Psoas muscle (tissue), 8 donors: Measurements from ENCODE around the gene SCN2A. TPM values are rescaled to one million over a fixed set of nuclear protein-coding genes. Genes with fewer than 3 reads are reported as not detected.

Source experiments
- ATAC-seq, 4 donors: fragments of 200-7000 bp; cut with Tn5 transposase; one replicate each; pipeline ENCODE4 v1.9.1; 2020; ENCODE audit warnings: moderate library complexity in 3 of 4, mild to moderate bottlenecking in 2 of 4
- DNase-seq, 2 donors: peaks; one replicate each; pipeline ENCODE4 v3.0.0-alpha.2; 2020
- H3K27ac ChIP-seq: fragments of 200-600 bp; one replicate; pipeline ENCODE4 v1.8.0; 2022
- H3K27me3 ChIP-seq, 3 donors: fragments of 200-600 bp in 1 of 3; one replicate each; pipeline versions ENCODE4 v1.6.1 to v1.8.0; 2013 to 2022; ENCODE audit warnings: low read length in 2 of 3, mild to moderate bottlenecking in 2 of 3, moderate library complexity in 1 of 3; ENCODE audit not compliant: insufficient read depth in 3 of 3
- H3K36me3 ChIP-seq, 2 donors: fragments of 200-600 bp in 1 of 2; one replicate each; pipeline versions ENCODE4 v1.6.1 to v1.8.0; 2013 to 2022; ENCODE audit warnings: low read depth in 1 of 2, mild to moderate bottlenecking in 1 of 2, moderate library complexity in 1 of 2; ENCODE audit not compliant: insufficient read depth in 1 of 2
- H3K4me1 ChIP-seq: fragments of 200-600 bp; one replicate; pipeline ENCODE4 v1.8.0; 2022
- H3K4me3 ChIP-seq: fragments of 200-600 bp; one replicate; pipeline ENCODE4 v1.8.0; 2022; ENCODE audit warnings: mild to moderate bottlenecking
- H3K9me3 ChIP-seq: fragments of 200-600 bp; one replicate; pipeline ENCODE4 v1.8.0; 2022
- CTCF ChIP-seq: fragments of 200-600 bp; IDR thresholded peaks from one replicate; pipeline ENCODE4 v1.8.0; 2022; ENCODE audit warnings: antibody characterized with exemption
- WGBS, 3 donors: extraction: QIAGEN DNeasy Blood & Tissue Kit; methylation state at CpG; one replicate each; pipeline versions ENCODE4 v1.1.6 to v1.1.7; 2013; 5-methylcytosine and 5-hydroxymethylcytosine counted together
- intact Hi-C, 2 donors: fragments of 100-400 bp; cut with DNase I; formaldehyde crosslinking; loops; one replicate each; pipeline versions ENCODE4 v1.11.0 to v1.14.2; 2022
- polyA plus RNA-seq, 3 donors: library from polyadenylated mRNA; stranded (reverse); fragments of 200-250 nt; gene quantifications; one replicate each; pipeline ENCODE4 v1.2.3, GENCODE V29; 2013
- total RNA-seq, 4 donors: library from RNA; stranded (reverse); fragmentation: NEBNext Ultra II Directional in 2 of 4; extraction: Animal tissue kit (Norgen Biotek cat#: 25700) in 2 of 4; gene quantifications; one replicate each; pipeline versions ENCODE4 v1.2.1 to v1.2.4, GENCODE V29; 2021 to 2023
- donor health status: healthy with polysubstance abuse.
- donor health status: DM: no; HTN: no; CAD: no; lungs with moderate emphysema.
- donor health status: Bipolar disorder and iron deficiency.
- donor health status: healthy.
- donor health status: DM: yes; HTN: yes; CAD: no.
- donor health status: DM: no; HTN: no; CAD: no.
- donor health status: DM: no; HTN: no; CAD: no.
- donor health status: DM: yes; HTN: yes; CAD: no.

The SCN2A gene
- total and polyA plus RNA-seq, 7 donors: under 0.01 to 0.03 TPM; not detected in 5

DNA sequence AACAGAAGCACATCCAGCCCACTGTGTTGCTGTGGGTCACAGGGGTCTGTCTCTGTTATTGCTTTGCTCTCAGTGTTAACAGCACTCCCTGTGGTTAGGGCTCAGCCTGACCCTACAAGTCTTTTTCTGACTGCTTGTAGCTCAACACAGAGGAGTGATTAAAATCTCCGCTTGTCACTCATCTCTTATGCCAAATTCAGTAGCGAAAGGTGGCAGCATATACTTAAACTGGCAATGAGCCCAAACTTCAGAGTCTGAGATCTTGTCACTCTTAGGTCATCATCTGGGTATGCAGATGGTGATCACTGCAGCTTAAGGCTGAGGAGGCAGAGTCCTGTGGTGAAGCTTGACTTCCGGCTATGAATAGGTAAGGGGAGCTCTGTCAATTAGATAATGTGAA lies 167.0 kb downstream of the SCN2A start:
- 86 to 90% (median 90%) methylated on average over 3 of the region's 3 CpGs for WGBS, 3 donors
- H3K36me3 ChIP-seq: no peaks in the 10 kb centered on the region
- intact Hi-C loops: no loop called here
- H3K4me3 ChIP-seq: no peak overlapping the region
- H3K9me3 ChIP-seq: no peaks in the 10 kb centered on the region
- DNase-seq (no peak), ATAC-seq (no peak)
- H3K27ac ChIP-seq: no peak overlapping the region
- no peaks in the 10 kb centered on the region for H3K4me1 ChIP-seq
- H3K27me3 ChIP-seq: no peaks in the 10 kb centered on the region
- no peak for TF ChIP-seq CTCF

DNA sequence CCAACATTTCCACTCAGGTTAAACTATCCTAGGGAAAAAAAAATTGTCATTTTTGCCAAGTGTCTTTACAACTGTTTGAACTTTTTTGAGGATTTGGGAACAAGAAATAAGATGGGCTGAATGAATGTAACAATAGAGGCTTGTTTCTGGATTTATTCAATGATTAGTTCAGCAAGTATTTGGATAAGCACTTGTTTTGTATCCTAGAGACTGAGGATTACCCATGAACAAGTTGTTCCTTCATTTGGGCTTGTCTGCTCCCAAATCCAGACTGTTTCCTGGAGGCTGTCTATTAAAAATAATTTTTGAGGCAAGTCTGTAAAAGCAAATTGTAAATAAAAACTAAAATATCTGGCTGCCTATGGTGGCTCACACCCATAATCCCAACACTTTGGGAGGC lies 168.3 kb downstream of the SCN2A start:
- no peaks in the 10 kb centered on the region for H3K4me1 ChIP-seq
- no peak overlapping the region for H3K4me3 ChIP-seq
- H3K9me3 ChIP-seq: no peaks in the 10 kb centered on the region
- H3K36me3 ChIP-seq: no peaks in the 10 kb centered on the region
- no peak overlapping the region for H3K27ac ChIP-seq
- H3K27me3 ChIP-seq: no peaks in the 10 kb centered on the region
- intact Hi-C loops: no loop called here
- DNase-seq: no peak
- no peak for TF ChIP-seq CTCF
- no peak for ATAC-seq

GRCh38 chr2:165408186-165408585 lies 169.0 kb downstream of the SCN2A start:
- ATAC-seq (no peak), DNase-seq (no peak)
- TF ChIP-seq CTCF: no peak
- H3K4me3 ChIP-seq: no peak overlapping the region
- no peaks in the 10 kb centered on the region for H3K36me3 ChIP-seq
- 24 to 37% (median 25%) methylated on average over 3 of the region's 3 CpGs for WGBS, 3 donors
- H3K27ac ChIP-seq: no peak overlapping the region
- no peaks in the 10 kb centered on the region for H3K4me1 ChIP-seq
- H3K27me3 ChIP-seq: no peaks in the 10 kb centered on the region
- intact Hi-C loops: no loop called here
- H3K9me3 ChIP-seq: no peaks in the 10 kb centered on the region

DNA sequence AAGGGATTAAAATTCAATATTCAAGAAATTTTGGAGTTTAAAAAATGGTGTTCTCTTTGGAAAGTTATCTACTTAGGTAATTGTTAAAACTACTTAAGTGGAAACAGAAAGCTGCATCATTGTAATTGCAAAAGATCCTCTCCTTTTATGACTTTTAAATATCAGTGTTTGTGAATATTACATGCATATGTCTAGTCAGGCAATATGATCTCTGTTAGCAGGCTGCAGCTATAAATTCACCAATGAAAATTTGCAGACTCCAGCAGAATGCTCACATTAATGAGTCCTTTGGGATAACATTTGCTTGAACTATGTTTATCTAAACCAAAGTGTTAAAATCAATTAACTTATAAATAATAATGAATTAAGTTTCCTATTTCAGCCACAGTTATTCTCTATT lies 171.1 kb downstream of the SCN2A start:
- ATAC-seq: no peak
- Histone ChIP-seq H3K4me3 (no peak overlapping the region), H3K4me1 (no peaks in the 10 kb centered on the region), H3K9me3 (no peaks in the 10 kb centered on the region), H3K27ac (no peak overlapping the region), H3K36me3 (no peaks in the 10 kb centered on the region), H3K27me3 (no peaks in the 10 kb centered on the region)
- intact Hi-C loops: no loop called here
- TF ChIP-seq CTCF: no peak
- no peak for DNase-seq

DNA sequence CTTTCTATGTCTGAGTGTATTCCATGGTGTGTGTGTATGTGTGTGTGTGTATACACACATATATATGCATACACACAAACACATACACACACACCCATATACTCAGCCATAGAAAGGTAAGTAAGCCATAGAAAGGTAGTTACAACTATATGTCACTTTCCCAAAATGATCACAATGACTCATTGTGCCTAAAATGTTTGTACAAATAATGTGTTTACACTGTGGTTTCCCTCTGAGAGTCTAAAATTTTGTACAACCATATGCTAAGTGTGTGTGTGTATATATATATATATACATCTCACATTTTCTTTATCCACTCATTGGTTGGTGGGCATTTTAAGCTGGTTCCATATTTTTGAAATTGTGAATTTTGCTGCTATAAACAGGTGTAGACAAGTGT lies 175.0 kb downstream of the SCN2A start:
- Histone ChIP-seq H3K4me3 (no peak overlapping the region), H3K36me3 (no peaks in the 10 kb centered on the region), H3K27me3 (no peaks in the 10 kb centered on the region), H3K9me3 (no peaks in the 10 kb centered on the region), H3K4me1 (no peaks in the 10 kb centered on the region), H3K27ac (no peak overlapping the region)
- intact Hi-C loops: no loop called here
- ATAC-seq (no peak), DNase-seq (no peak)
- no peak for TF ChIP-seq CTCF
